H1 (cell line): ENCODE data around the gene IL21R. TPM values are rescaled to one million over a fixed set of nuclear protein-coding genes. Genes with fewer than 3 reads are reported as not detected.

Experiments used
- CTCF ChIA-PET: fragments of 300-600 bp; sonication (Branson Sonifier 250); formaldehyde crosslinking; loops from one replicate; lab custom pipeline; 2021; ENCODE audit not compliant: partially characterized antibody; lab: Charles Lee
- POLR2A ChIA-PET: fragments of 300-600 bp; sonication (Branson Sonifier 250); formaldehyde crosslinking; loops from one replicate; lab custom pipeline; 2021; ENCODE audit warnings: inconsistent platforms; ENCODE audit not compliant: partially characterized antibody; lab: Charles Lee
- DNase-seq, 2 experiments: peaks; one replicate each; pipeline versions ENCODE4 v3.0.0 to v3.0.0-alpha.2; 2010 to 2022; ENCODE audit warnings: low spot score in 2 of 2, low read depth in 1 of 2, mixed read lengths in 1 of 2
- FAIRE-seq: peaks from 2 replicates; lab custom pipeline; 2011; peaks lifted over from hg19 to GRCh38; lab: Jason Lieb, UNC
- H2AFZ ChIP-seq: 2 replicates; pipeline ENCODE4 v1.8.1; 2012; ENCODE audit warnings: low read length, inconsistent platforms
- H2AK5ac ChIP-seq: 2 replicates; pipeline ENCODE4 v1.6.1; 2013; ENCODE audit warnings: low read depth, low read length
- H2BK120ac ChIP-seq: replicated peaks from 2 replicates; pipeline ENCODE3; 2013; ENCODE audit warnings: low read depth, low read length, inconsistent platforms
- H2BK12ac ChIP-seq: 2 replicates; pipeline ENCODE4 v1.6.1; 2013; ENCODE audit warnings: low read depth, low read length
- H2BK15ac ChIP-seq: 2 replicates; pipeline ENCODE4 v1.6.1; 2013; ENCODE audit warnings: low read length
- H2BK20ac ChIP-seq: 2 replicates; pipeline ENCODE4 v1.6.1; 2013; ENCODE audit warnings: low read length
- H2BK5ac ChIP-seq: 2 replicates; pipeline ENCODE4 v1.6.1; 2013; ENCODE audit warnings: low read depth, low read length
- H3K14ac ChIP-seq: 2 replicates; pipeline ENCODE4 v1.6.1; 2013; ENCODE audit warnings: inconsistent platforms; ENCODE audit not compliant: insufficient read length
- H3K18ac ChIP-seq: 2 replicates; pipeline ENCODE4 v1.6.1; 2013; ENCODE audit warnings: low read length; ENCODE audit errors: extremely low read depth
- H3K23ac ChIP-seq: 2 replicates; pipeline ENCODE4 v1.6.1; 2013; ENCODE audit warnings: inconsistent platforms; ENCODE audit not compliant: insufficient read length
- H3K23me2 ChIP-seq: 2 replicates; pipeline ENCODE4 v1.6.1; 2013; ENCODE audit warnings: low read depth, low read length
- H3K27ac ChIP-seq: 2 replicates; pipeline ENCODE4 v1.6.1; 2011; ENCODE audit warnings: low read depth, low read length, inconsistent platforms
- H3K27me3 ChIP-seq, 4 experiments: replicated peaks in 1 of 4; 1 replicate in 1 of 4; 2 replicates in 3 of 4; pipeline versions ENCODE4 v1.6.1 to v1.8.1; 2011 to 2013; ENCODE audit warnings: low read length in 3 of 4, mild to moderate bottlenecking in 3 of 4, inconsistent platforms in 2 of 4, mixed read lengths in 2 of 4, moderate library complexity in 1 of 4; ENCODE audit not compliant: control insufficient read depth in 3 of 4, insufficient read depth in 3 of 4; ENCODE audit errors: extremely low read depth in 1 of 4
- H3K36me3 ChIP-seq, 4 experiments: 2 replicates each; pipeline versions ENCODE4 v1.6.1 to v1.8.1; 2011 to 2013; ENCODE audit warnings: mild to moderate bottlenecking in 4 of 4, low read length in 3 of 4, moderate library complexity in 2 of 4, control low read depth in 1 of 4, inconsistent platforms in 1 of 4; ENCODE audit not compliant: insufficient read depth in 4 of 4, control insufficient read depth in 2 of 4
- H3K4ac ChIP-seq: replicated peaks from 2 replicates; pipeline ENCODE3; 2013; ENCODE audit warnings: low read length, low read depth, mixed read lengths, inconsistent platforms; ENCODE audit not compliant: insufficient read length
- H3K4me1 ChIP-seq, 4 experiments: replicated peaks in 1 of 4; 1 replicate in 1 of 4; 2 replicates in 3 of 4; pipeline versions ENCODE4 v1.6.1 to v1.8.1; 2011 to 2013; ENCODE audit warnings: low read length in 3 of 4, inconsistent platforms in 2 of 4, mixed read lengths in 1 of 4; ENCODE audit not compliant: insufficient read depth in 4 of 4, control insufficient read depth in 3 of 4
- H3K4me2 ChIP-seq, 2 experiments: 2 replicates each; pipeline versions ENCODE4 v1.6.1 to v1.8.1; 2011 to 2013; ENCODE audit warnings: low read depth in 2 of 2, low read length in 2 of 2, control low read depth in 1 of 2, inconsistent platforms in 1 of 2, mild to moderate bottlenecking in 1 of 2; ENCODE audit not compliant: insufficient read depth in 1 of 2
- H3K4me3 ChIP-seq, 4 experiments: fragments of 200-600, 300-600 bp in 1 of 4; sonication (generic), shearing (Covaris generic), sonication (Bioruptor Twin) in 1 of 4; 2 replicates each; pipeline versions ENCODE4 v1.5.1 to v1.8.1; 2011 to 2016; ENCODE audit warnings: low read length in 4 of 4, low read depth in 3 of 4, control low read depth in 2 of 4, inconsistent platforms in 2 of 4, mild to moderate bottlenecking in 2 of 4, mixed read lengths in 1 of 4, moderate library complexity in 1 of 4; ENCODE audit not compliant: insufficient read depth in 2 of 4; ENCODE audit errors: extremely low read depth in 1 of 4
- H3K56ac ChIP-seq: replicated peaks from 2 replicates; pipeline ENCODE3; 2013; ENCODE audit warnings: low read depth, mild to moderate bottlenecking, mixed read lengths, low read length, inconsistent platforms; ENCODE audit not compliant: insufficient read length
- H3K79me1 ChIP-seq: 2 replicates; pipeline ENCODE4 v1.6.1; 2013; ENCODE audit warnings: low read depth, low read length, control low read depth
- H3K79me2 ChIP-seq, 2 experiments: 2 replicates each; pipeline versions ENCODE4 v1.6.1 to v1.8.1; 2012 to 2013; ENCODE audit warnings: low read length in 2 of 2, mild to moderate bottlenecking in 2 of 2, inconsistent platforms in 1 of 2; ENCODE audit not compliant: insufficient read depth in 2 of 2, control insufficient read depth in 1 of 2
- H3K9ac ChIP-seq, 4 experiments: replicated peaks in 1 of 4; 1 replicate in 1 of 4; 2 replicates in 3 of 4; pipeline versions ENCODE4 v1.6.1 to v1.8.1; 2011 to 2013; ENCODE audit warnings: low read depth in 3 of 4, low read length in 3 of 4, control low read depth in 2 of 4, mild to moderate bottlenecking in 2 of 4, moderate library complexity in 2 of 4, inconsistent platforms in 1 of 4; ENCODE audit errors: extremely low read depth in 1 of 4
- H3K9me3 ChIP-seq, 2 experiments: 2 replicates each; pipeline versions ENCODE4 v1.6.1 to v1.8.1; 2012 to 2013; ENCODE audit warnings: mild to moderate bottlenecking in 2 of 2, moderate library complexity in 2 of 2, control low read depth in 1 of 2, inconsistent platforms in 1 of 2, low read depth in 1 of 2, low read length in 1 of 2, mixed read lengths in 1 of 2; ENCODE audit not compliant: insufficient read depth in 2 of 2
- H4K20me1 ChIP-seq, 2 experiments: replicated peaks in 1 of 2; 2 replicates each; pipeline versions ENCODE3 to v1.8.1; 2011 to 2013; ENCODE audit warnings: inconsistent platforms in 2 of 2, low read length in 2 of 2, mild to moderate bottlenecking in 1 of 2; ENCODE audit not compliant: insufficient read depth in 2 of 2, control insufficient read depth in 1 of 2
- H4K5ac ChIP-seq: 2 replicates; pipeline ENCODE4 v1.6.1; 2013; ENCODE audit warnings: low read length, low read depth, mixed read lengths, inconsistent platforms; ENCODE audit not compliant: insufficient read length
- H4K8ac ChIP-seq: 2 replicates; pipeline ENCODE4 v1.8.0; 2013; ENCODE audit warnings: mild to moderate bottlenecking, moderate library complexity, low read length, inconsistent platforms; ENCODE audit not compliant: insufficient read depth; ENCODE audit errors: extremely low read depth
- H4K91ac ChIP-seq: replicated peaks from 2 replicates; pipeline ENCODE3; 2013; ENCODE audit warnings: low read length, mixed read lengths, inconsistent platforms; ENCODE audit not compliant: insufficient read length
- BACH1 ChIP-seq: IDR thresholded peaks from 2 replicates; pipeline ENCODE4 v1.6.1; 2012; ENCODE audit warnings: low read length, improper control_type of control experiment
- CEBPB ChIP-seq: IDR thresholded peaks from 2 replicates; pipeline ENCODE4 v1.6.1; 2012; ENCODE audit warnings: low read depth, low read length
- CHD1 ChIP-seq: IDR thresholded peaks from 2 replicates; pipeline ENCODE4 v1.6.1; 2012; ENCODE audit warnings: low read depth, low read length, improper control_type of control experiment
- HDAC2 ChIP-seq, 2 experiments: fragments of 300-600 bp in 1 of 2; sonication (generic) in 1 of 2; IDR thresholded peaks; 2 replicates each; pipeline ENCODE4 v1.6.1; 2011 to 2012; ENCODE audit warnings: low read depth in 2 of 2, low read length in 2 of 2, mild to moderate bottlenecking in 2 of 2, moderate library complexity in 2 of 2, borderline replicate concordance in 1 of 2, inconsistent platforms in 1 of 2
- SRF ChIP-seq: IDR thresholded peaks from 2 replicates; pipeline ENCODE4 v1.6.1; 2011; ENCODE audit warnings: mild to moderate bottlenecking, low read depth, low read length, moderate library complexity
- TBP ChIP-seq: IDR thresholded peaks from 2 replicates; pipeline ENCODE4 v1.6.1; 2011; ENCODE audit warnings: low read depth, low read length, improper control_type of control experiment
- WGBS, 2 experiments: shearing (Covaris generic) in 1 of 2; methylation state at CpG; one replicate each; pipeline versions ENCODE4 v1.1.6 to v1.1.7; 2013 to 2015; ENCODE audit warnings: low lambda C conversion rate in 2 of 2, mixed read lengths in 2 of 2, inconsistent platforms in 1 of 2, low coverage in 1 of 2, missing lambda C conversion rate in 1 of 2; ENCODE audit not compliant: insufficient replicate concordance in 2 of 2, insufficient coverage in 1 of 2, insufficient read length in 1 of 2; ENCODE audit errors: extremely low coverage in 1 of 2, missing lambda C conversion rate in 1 of 2; 5-methylcytosine and 5-hydroxymethylcytosine counted together
- polyA plus RNA-seq, 7 experiments: library from polyadenylated mRNA; depleted of rRNA in 3 of 7; stranded (reverse) in 5 of 7; unstranded in 2 of 7; fragments of >200 nt in 5 of 7; fragments of 200-250 nt in 2 of 7; gene quantifications; 1 replicate in 5 of 7; 2 replicates in 1 of 7; 4 replicates in 1 of 7; pipeline versions ENCODE4 v1.2.1 to v1.2.3, GENCODE V29; 2011 to 2013; ENCODE audit warnings: missing spikeins in 2 of 7, mixed read lengths in 2 of 7
- total RNA-seq: library from RNA; stranded (reverse); fragmentation: NEBNext Ultra II Directional; extraction: Animal tissue kit (Norgen Biotek cat#: 25700); gene quantifications from 2 replicates; pipeline ENCODE4 v1.2.1, GENCODE V29; 2021

IL21R gene
- total and polyA plus RNA-seq, 2 of the 8 experiments (the other 6 are each of a cell fraction or from before 2014, with no cell fraction given): 0.34 to 0.70 TPM

- H2BK20ac ChIP-seq: no peak overlapping the region
- WGBS, 2 experiments: 85% methylated on average over 3 of the region's 3 CpGs; no CpG with 5 or more reads in 1 of the 2 experiments
- no peak overlapping the region for H3K4ac ChIP-seq
- no peaks in the 10 kb centered on the region for H3K9me3 ChIP-seq
- H3K27ac ChIP-seq: no peak overlapping the region
- H4K20me1 ChIP-seq: no peaks in the 10 kb centered on the region
- no peak overlapping the region for H2BK12ac ChIP-seq
- no peaks in the 10 kb centered on the region for H3K23me2 ChIP-seq
- no peak overlapping the region for H4K91ac ChIP-seq
- no peak overlapping the region for H3K56ac ChIP-seq
- H3K4me1 ChIP-seq: peaks cover 0 to 6% (median 4%) of the 10 kb centered on the region in 4 experiments; a peak in 3 of 7 replicates
- no peak overlapping the region for H2BK15ac ChIP-seq
- H2AK5ac ChIP-seq: no peak overlapping the region
- TF ChIP-seq HDAC2 (IDR thresholded peaks at IDR 0.05; ENCODE audit: borderline replicate concordance in 1 of 2, low read depth in 2 of 2, low read length in 2 of 2) (no peak), TBP (no peak), SRF (no peak), BACH1 (no peak), CEBPB (no peak), CHD1 (no peak)
- H3K79me2 ChIP-seq: no peaks in the 10 kb centered on the region
- no peaks in the 10 kb centered on the region for H3K79me1 ChIP-seq
- H2BK5ac ChIP-seq: no peak overlapping the region
- DNase-seq: no peak
- H2BK120ac ChIP-seq: no peak overlapping the region
- no peak overlapping the region for H3K18ac ChIP-seq
- H4K8ac ChIP-seq: no peak overlapping the region
- H3K23ac ChIP-seq: no peak overlapping the region
- no peak overlapping the region for H3K14ac ChIP-seq
- H4K5ac ChIP-seq: no peak overlapping the region
- POLR2A ChIA-PET: no interaction called here
- H2AFZ ChIP-seq: peak overlapping the region; percentile 57; the same call in 1 of the 2 replicates
- no peak overlapping the region for H3K9ac ChIP-seq
- H3K27me3 ChIP-seq: no peaks in the 10 kb centered on the region
- no peak overlapping the region for H3K4me3 ChIP-seq
- CTCF ChIA-PET: no interaction called here
- no peak for FAIRE-seq
- no peak overlapping the region for H3K4me2 ChIP-seq
- no peaks in the 10 kb centered on the region for H3K36me3 ChIP-seq
These were observed 6.1 kb downstream of the IL21R start for GRCh38 chr16:27408012-27408601.
